ENCODE results near the gene IGFL2.

Gene IGFL2

DNA sequence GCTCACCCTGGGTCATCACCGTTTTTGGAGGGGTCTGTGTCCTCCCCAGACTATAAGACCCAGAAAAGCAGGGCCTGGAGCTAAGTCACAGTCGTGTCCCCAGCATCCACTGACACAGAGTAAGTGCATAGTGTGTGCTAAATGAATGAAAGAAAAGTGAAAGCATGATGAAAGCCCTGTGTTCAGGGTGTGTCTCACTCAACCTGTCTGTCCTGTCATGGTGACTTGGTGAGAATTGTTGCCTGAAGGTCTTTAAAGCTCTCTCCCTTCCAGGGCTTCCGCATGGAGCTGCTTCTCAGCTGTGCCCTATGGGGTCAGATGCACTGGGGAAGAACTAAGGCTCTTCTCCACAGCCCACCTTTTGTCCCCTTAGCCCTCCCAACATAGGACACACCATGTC, 61.0 kb downstream of the IGFL2 start:
- DNase-seq (ENCODE audit: low spot score), result no peak

DNA sequence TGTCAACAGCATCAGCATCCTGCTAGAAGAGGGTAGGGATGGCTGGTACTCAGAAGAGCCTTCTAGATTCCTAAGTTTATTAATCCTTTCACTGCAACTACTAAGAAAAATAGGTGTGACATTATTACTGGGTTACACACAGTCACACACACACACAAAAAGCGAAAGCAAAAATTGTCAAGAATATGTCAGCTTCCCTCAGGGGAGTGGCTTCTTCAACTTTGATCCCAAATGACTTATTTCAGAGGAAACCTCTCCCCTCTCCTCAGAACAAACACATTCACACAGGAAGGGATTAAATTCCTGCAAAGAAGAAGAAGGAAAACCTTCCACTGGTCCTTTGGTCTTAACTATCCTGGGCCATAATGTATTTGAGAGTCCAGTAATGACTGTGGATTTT, 61.4 kb downstream of the IGFL2 start:
- DNase-seq (ENCODE audit: low spot score), result no peak

GRCh38 chr19:46210669-46211068, 62.6 kb downstream of the IGFL2 start:
- no peak for DNase-seq (ENCODE audit: low spot score)

Measured in kidney tubule cell (primary cell).